B cell (primary cell): ENCODE data around the gene SERTM1.

Experiments used
- EZH2 ChIP-seq: IDR thresholded peaks from 2 replicates; pipeline ENCODE4 v1.6.1; 2012; ENCODE audit warnings: borderline replicate concordance, low read depth, mild to moderate bottlenecking, moderate library complexity, low read length; ENCODE audit not compliant: insufficient read depth, poor library complexity, severe bottlenecking
- TF ChIP-seq, protein P1 (sequence below): fragments of 200-600 bp; IDR thresholded peaks from one replicate; pipeline ENCODE4 v1.8.0; 2022; ENCODE audit warnings: antibody characterized with exemption, mild to moderate bottlenecking

DNA sequence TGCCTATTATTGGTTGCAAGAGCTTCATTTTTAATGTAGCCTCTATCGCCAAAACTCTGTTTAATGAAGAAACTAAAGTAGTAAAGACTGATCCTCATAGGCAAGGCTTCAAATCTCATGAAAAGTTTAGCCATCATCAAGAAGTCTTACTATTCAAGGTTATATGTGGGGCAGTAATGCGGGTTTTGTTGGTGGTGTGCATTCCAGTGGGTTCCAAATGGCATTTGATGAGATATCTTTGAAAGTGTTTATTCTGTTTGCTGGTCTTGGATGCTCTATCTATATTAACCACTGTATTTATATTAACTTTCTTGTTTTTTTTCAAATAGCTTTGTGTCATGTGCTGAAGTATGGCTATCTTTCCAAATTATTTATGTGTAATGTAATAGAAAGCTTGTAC is 72.2 kb downstream of the SERTM1 start:
- TF ChIP-seq, protein P1, sequence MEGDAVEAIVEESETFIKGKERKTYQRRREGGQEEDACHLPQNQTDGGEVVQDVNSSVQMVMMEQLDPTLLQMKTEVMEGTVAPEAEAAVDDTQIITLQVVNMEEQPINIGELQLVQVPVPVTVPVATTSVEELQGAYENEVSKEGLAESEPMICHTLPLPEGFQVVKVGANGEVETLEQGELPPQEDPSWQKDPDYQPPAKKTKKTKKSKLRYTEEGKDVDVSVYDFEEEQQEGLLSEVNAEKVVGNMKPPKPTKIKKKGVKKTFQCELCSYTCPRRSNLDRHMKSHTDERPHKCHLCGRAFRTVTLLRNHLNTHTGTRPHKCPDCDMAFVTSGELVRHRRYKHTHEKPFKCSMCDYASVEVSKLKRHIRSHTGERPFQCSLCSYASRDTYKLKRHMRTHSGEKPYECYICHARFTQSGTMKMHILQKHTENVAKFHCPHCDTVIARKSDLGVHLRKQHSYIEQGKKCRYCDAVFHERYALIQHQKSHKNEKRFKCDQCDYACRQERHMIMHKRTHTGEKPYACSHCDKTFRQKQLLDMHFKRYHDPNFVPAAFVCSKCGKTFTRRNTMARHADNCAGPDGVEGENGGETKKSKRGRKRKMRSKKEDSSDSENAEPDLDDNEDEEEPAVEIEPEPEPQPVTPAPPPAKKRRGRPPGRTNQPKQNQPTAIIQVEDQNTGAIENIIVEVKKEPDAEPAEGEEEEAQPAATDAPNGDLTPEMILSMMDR = no peak
- no peak for TF ChIP-seq EZH2
